Left ventricle myocardium superior (tissue), 1 donor: ENCODE results near the gene MAST4. TPM values are rescaled to one million over a fixed set of nuclear protein-coding genes. Genes with fewer than 3 reads are reported as not detected.

ENCODE experiments used
- ATAC-seq: fragments of 200-7000 bp; cut with Tn5 transposase; one replicate; pipeline ENCODE4 v1.9.1; 2020; ENCODE audit warnings: mild to moderate bottlenecking, moderate library complexity
- DNase-seq: peaks from one replicate; pipeline ENCODE4 v3.0.0-alpha.2; 2020
- intact Hi-C: fragments of 100-400 bp; cut with micrococcal nuclease; formaldehyde crosslinking; loops from one replicate; pipeline ENCODE4 v1.11.0; 2022
- total RNA-seq: library from RNA; stranded (reverse); fragmentation: NEBNext Ultra II Directional; extraction: Animal tissue kit (Norgen Biotek cat#: 25700); gene quantifications from one replicate; pipeline ENCODE4 v1.2.1, GENCODE V29; 2021
- donor health status: DM: no; HTN: yes; CAD: no; lungs with severe emphysema.

MAST4 gene
- total RNA-seq, 1 donor from 2014 or later = 51.5 TPM

- intact Hi-C loops = no loop called here
- peak; percentile 25 for ATAC-seq
- DNase-seq = no peak
Measured at GRCh38 chr5:66637994-66638393, 41.8 kb downstream of the MAST4 start.

- no peak for ATAC-seq
- intact Hi-C loops = no loop called here
- DNase-seq = no peak
Measured at GRCh38 chr5:66639037-66639436, 42.8 kb downstream of the MAST4 start.

GRCh38 chr5:66642538-66642937 is 46.3 kb downstream of the MAST4 start:
- DNase-seq (no peak), ATAC-seq (no peak)
- intact Hi-C loops = no loop called here

GRCh38 chr5:66643387-66643786 is 47.2 kb downstream of the MAST4 start:
- intact Hi-C loops = no loop called here
- ATAC-seq (no peak), DNase-seq (no peak)

GRCh38 chr5:66644111-66644510 is 47.9 kb downstream of the MAST4 start:
- ATAC-seq = no peak
- no peak for DNase-seq
- intact Hi-C loops = no loop called here

GRCh38 chr5:66645039-66645438 is 48.8 kb downstream of the MAST4 start:
- DNase-seq (no peak), ATAC-seq (no peak)
- intact Hi-C loops = no loop called here

GRCh38 chr5:66646570-66646969 is 50.4 kb downstream of the MAST4 start:
- intact Hi-C loops = no loop called here
- no peak for DNase-seq

GRCh38 chr5:66647146-66647856 is 51.1 kb downstream of the MAST4 start:
- DNase-seq (no peak), ATAC-seq (peak; percentile 45)
- intact Hi-C loops = no loop called here

More at GRCh38 chr5:66646570-66646969, 50.4 kb downstream of the MAST4 start:
- ATAC-seq = peak; percentile 51

GRCh38 chr5:66652818-66653217 is 56.6 kb downstream of the MAST4 start:
- no peak for ATAC-seq

GRCh38 chr5:66653325-66653724 is 57.1 kb downstream of the MAST4 start:
- ATAC-seq (no peak), DNase-seq (no peak)
- intact Hi-C loops = no loop called here

More at GRCh38 chr5:66652818-66653217, 56.6 kb downstream of the MAST4 start:
- intact Hi-C loops = no loop called here
- no peak for DNase-seq

- DNase-seq (no peak), ATAC-seq (peak; percentile 45)
- intact Hi-C loops = no loop called here
Measured at GRCh38 chr5:66655395-66656324, 59.5 kb downstream of the MAST4 start.

- ATAC-seq (no peak), DNase-seq (no peak)
- intact Hi-C loops = no loop called here
Measured at GRCh38 chr5:66658516-66658915, 62.3 kb downstream of the MAST4 start.

- DNase-seq (no peak), ATAC-seq (no peak)
- intact Hi-C loops = no loop called here
Measured at GRCh38 chr5:66659780-66660179, 63.6 kb downstream of the MAST4 start.

- ATAC-seq (no peak), DNase-seq (no peak)
- intact Hi-C loops = no loop called here
Measured at GRCh38 chr5:66660396-66660795, 64.2 kb downstream of the MAST4 start.

- intact Hi-C loops = no loop called here
- ATAC-seq = peak; percentile 82
- peak; percentile 49 for DNase-seq
Measured at GRCh38 chr5:66661149-66661548, 65.0 kb downstream of the MAST4 start.

- no peak for ATAC-seq
- intact Hi-C loops = no loop called here
- DNase-seq = peak; percentile 62
Measured at GRCh38 chr5:66666778-66667177, 70.6 kb downstream of the MAST4 start.

GRCh38 chr5:66669086-66669861 is 73.1 kb downstream of the MAST4 start:
- DNase-seq (no peak), ATAC-seq (peak; percentile 63)
- intact Hi-C loops = no loop called here

GRCh38 chr5:66669862-66670195 is 73.6 kb downstream of the MAST4 start:
- no peak for ATAC-seq

GRCh38 chr5:66671305-66671704 is 75.1 kb downstream of the MAST4 start:
- no peak for ATAC-seq

More at GRCh38 chr5:66669862-66670195, 73.6 kb downstream of the MAST4 start:
- no peak for DNase-seq
- intact Hi-C loops = no loop called here

GRCh38 chr5:66674802-66675201 is 78.6 kb downstream of the MAST4 start:
- intact Hi-C loops = no loop called here
- peak; percentile 30 for ATAC-seq

More at GRCh38 chr5:66671305-66671704, 75.1 kb downstream of the MAST4 start:
- DNase-seq = no peak
- intact Hi-C loops = no loop called here

More at GRCh38 chr5:66674802-66675201, 78.6 kb downstream of the MAST4 start:
- DNase-seq = no peak
